GM21367 (cell line): Measurements from ENCODE around the gene ABCB7.
"Not testable (repeated sequence)": the region's sequence is repeated elsewhere in the genome, so short reads cannot be mapped to it uniquely, and the experiment has no call there.

Source experiments
- ATAC-seq: cut with Tn5 transposase; IDR thresholded peaks from one replicate; pipeline ENCODE4 v1.9.1; 2021; ENCODE audit not compliant: unreplicated experiment

Gene ABCB7

GRCh38 chrX:75155827-75156525 lies at the start of gene ABCB7:
ABCB7 (minus strand) TSS chrX:75156283; CDS start chrX:75156272, 11 bp downstream.
- peak; percentile 76 for ATAC-seq

GRCh38 chrX:75188415-75189206 lies 32.5 kb upstream of the ABCB7 start:
- ATAC-seq, result not testable (repeated sequence)

- ATAC-seq, result no peak
Measured at GRCh38 chrX:75181721-75182120, 25.6 kb upstream of the ABCB7 start.

GRCh38 chrX:75179536-75180293 lies 23.6 kb upstream of the ABCB7 start:
- not testable (repeated sequence) for ATAC-seq

- not testable (repeated sequence) for ATAC-seq
Measured at GRCh38 chrX:75172257-75172890, 16.3 kb upstream of the ABCB7 start.

- no peak for ATAC-seq
Measured at GRCh38 chrX:75158054-75158453, 2.0 kb upstream of the ABCB7 start.

- no peak for ATAC-seq
Measured at GRCh38 chrX:75156531-75156945, 455 bp upstream of the ABCB7 start.

- peak; percentile 33 for ATAC-seq
Measured at GRCh38 chrX:75155447-75155826, 646 bp downstream of the ABCB7 start.

- ATAC-seq, result no peak
Measured at GRCh38 chrX:75154871-75155270, 1.2 kb downstream of the ABCB7 start.

- ATAC-seq, result no peak
Measured at GRCh38 chrX:75151827-75152592, 4.1 kb downstream of the ABCB7 start.

- ATAC-seq, result no peak
Measured at GRCh38 chrX:75149654-75150053, 6.4 kb downstream of the ABCB7 start.

GRCh38 chrX:75132672-75133071 lies 23.4 kb downstream of the ABCB7 start:
- no peak for ATAC-seq

- ATAC-seq, result no peak
Measured at GRCh38 chrX:75131973-75132627, 24.0 kb downstream of the ABCB7 start.

GRCh38 chrX:75129069-75129468 lies 27.0 kb downstream of the ABCB7 start:
- not testable (repeated sequence) for ATAC-seq

GRCh38 chrX:75118296-75118695 lies 37.8 kb downstream of the ABCB7 start:
- no peak for ATAC-seq

- no peak for ATAC-seq
Measured at GRCh38 chrX:75115707-75116413, 40.2 kb downstream of the ABCB7 start.

GRCh38 chrX:75114638-75115037 lies 41.4 kb downstream of the ABCB7 start:
- no peak for ATAC-seq

GRCh38 chrX:75113664-75114063 lies 42.4 kb downstream of the ABCB7 start:
- ATAC-seq, result no peak

GRCh38 chrX:75107863-75108509 lies 48.1 kb downstream of the ABCB7 start:
- ATAC-seq, result no peak
